NCI-H2227 (cell line): ENCODE data around the gene ZNF629.
A peak's percentile ranks its signal among the peaks of the same experiment; 100 is the strongest.
"Not testable (repeated sequence)": the region's sequence is repeated elsewhere in the genome, so short reads cannot be mapped to it uniquely, and the experiment has no call there.

ENCODE experiments used
- DNase-seq: peaks from one replicate; lab custom pipeline; 2025; ENCODE audit not compliant: unreplicated experiment; lab: John Stamatoyannopoulos, UW

Gene ZNF629

GRCh38 chr16:30786936-30787612 is at the start of gene ZNF629:
ZNF629 (minus strand) TSS chr16:30787205; CDS start chr16:30784482, 2,723 bp downstream.
- DNase-seq: peak; percentile 92

GRCh38 chr16:30834130-30834740 is 47.2 kb upstream of the ZNF629 start:
- no peak for DNase-seq

GRCh38 chr16:30830072-30830417 is 43.0 kb upstream of the ZNF629 start:
- no peak for DNase-seq

GRCh38 chr16:30829130-30830071 is 42.4 kb upstream of the ZNF629 start:
- DNase-seq: no peak

- DNase-seq: no peak
Measured at GRCh38 chr16:30821891-30822290, 34.9 kb upstream of the ZNF629 start.

GRCh38 chr16:30821441-30821840 is 34.4 kb upstream of the ZNF629 start:
- not testable (repeated sequence) for DNase-seq

- no peak for DNase-seq
Measured at GRCh38 chr16:30820952-30821421, 34.0 kb upstream of the ZNF629 start.

- no peak for DNase-seq
Measured at GRCh38 chr16:30816769-30817168, 29.8 kb upstream of the ZNF629 start.

GRCh38 chr16:30813821-30814189 is 26.8 kb upstream of the ZNF629 start:
- no peak for DNase-seq

- DNase-seq: not testable (repeated sequence)
Measured at GRCh38 chr16:30809675-30810074, 22.7 kb upstream of the ZNF629 start.

- DNase-seq: not testable (repeated sequence)
Measured at GRCh38 chr16:30808890-30809426, 22.0 kb upstream of the ZNF629 start.

GRCh38 chr16:30808146-30808545 is 21.1 kb upstream of the ZNF629 start:
- DNase-seq: no peak

GRCh38 chr16:30805370-30806169 is 18.6 kb upstream of the ZNF629 start:
- peak; percentile 91 for DNase-seq

GRCh38 chr16:30805056-30805369 is 18.0 kb upstream of the ZNF629 start:
- DNase-seq: no peak

GRCh38 chr16:30802936-30803335 is 15.9 kb upstream of the ZNF629 start:
- DNase-seq: no peak

GRCh38 chr16:30797670-30798309 is 10.8 kb upstream of the ZNF629 start:
- no peak for DNase-seq

GRCh38 chr16:30794634-30795033 is 7.6 kb upstream of the ZNF629 start:
- DNase-seq: no peak

- DNase-seq: no peak
Measured at GRCh38 chr16:30793508-30794069, 6.6 kb upstream of the ZNF629 start.

GRCh38 chr16:30787613-30788378 is 791 bp upstream of the ZNF629 start:
- no peak for DNase-seq
